HCEC 1CT (cell line): ENCODE data around the gene TICAM1.
"Not testable (repeated sequence)": the region's sequence is repeated elsewhere in the genome, so short reads cannot be mapped to it uniquely, and the experiment has no call there.

Source experiments
- DNase-seq: peaks from one replicate; pipeline ENCODE4 v3.0.0-alpha.2; 2017

The TICAM1 gene

DNA sequence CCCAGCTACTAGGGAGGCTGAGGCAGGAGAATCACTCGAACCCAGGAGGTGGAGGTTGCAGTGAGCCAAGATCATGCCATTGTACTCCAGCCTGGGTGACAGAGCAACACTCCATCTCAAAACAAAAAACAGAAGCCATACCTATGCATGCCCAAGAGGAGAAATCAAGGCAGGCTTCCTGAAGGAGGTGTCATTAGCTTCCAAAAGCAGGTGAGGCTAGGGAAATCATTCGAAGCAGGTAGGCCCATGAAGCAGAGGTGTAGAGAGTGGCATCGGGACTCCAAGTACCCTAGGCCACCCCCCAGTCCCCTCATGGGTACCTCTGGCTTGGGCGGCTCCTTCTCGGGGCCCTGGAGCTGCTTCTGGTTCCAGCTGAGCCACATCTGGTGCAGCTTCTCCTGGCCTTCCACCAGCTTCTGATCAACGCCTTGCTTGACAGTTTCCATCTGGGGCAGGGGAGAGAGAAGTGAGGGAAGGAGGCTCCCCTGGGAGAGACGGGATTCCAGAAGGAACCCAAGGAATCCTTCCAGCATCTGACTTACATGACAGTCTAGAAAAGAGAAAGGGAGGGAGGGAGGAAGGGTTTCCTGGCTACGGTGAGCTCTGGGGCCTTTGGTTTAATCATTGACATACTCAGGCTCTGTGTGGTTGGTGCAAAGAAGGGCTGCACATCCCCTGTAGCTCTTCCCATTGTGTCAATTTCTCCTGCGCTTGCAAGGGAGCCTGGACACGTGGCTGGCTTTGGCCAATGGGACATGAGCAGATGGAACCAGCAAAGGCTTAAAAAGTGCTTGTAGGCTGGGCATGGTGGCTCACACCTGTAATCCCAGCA lies 13.1 kb upstream of the TICAM1 start:
- DNase-seq = no peak

- no peak for DNase-seq
These were observed 12.1 kb upstream of the TICAM1 start for GRCh38 chr19:4843647-4843965.

- no peak for DNase-seq
These were observed 7.7 kb upstream of the TICAM1 start for GRCh38 chr19:4839192-4839591.

- no peak for DNase-seq
These were observed 1.3 kb upstream of the TICAM1 start for GRCh38 chr19:4832776-4833175.

DNA sequence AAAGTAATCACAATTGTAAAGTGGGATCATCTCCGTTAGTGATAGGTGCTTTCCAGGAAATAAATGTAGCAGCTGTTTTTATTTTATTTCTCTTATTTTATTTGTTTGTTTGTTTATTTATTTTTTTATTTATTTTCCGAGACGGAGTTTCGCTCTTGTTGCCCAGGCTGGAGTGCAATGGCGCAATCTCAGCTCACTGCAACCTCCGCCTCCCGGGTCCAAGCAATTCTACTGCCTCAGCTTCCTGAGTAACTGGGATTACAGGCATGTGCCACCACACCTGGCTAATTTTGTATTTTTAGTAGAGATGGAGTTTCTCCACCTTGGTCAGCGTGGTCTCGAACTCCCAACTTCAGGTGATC lies 448 bp upstream of the TICAM1 start:
- DNase-seq = not testable (repeated sequence)

GRCh38 chr19:4830768-4831265 lies 695 bp downstream of the TICAM1 start:
- no peak for DNase-seq

DNA sequence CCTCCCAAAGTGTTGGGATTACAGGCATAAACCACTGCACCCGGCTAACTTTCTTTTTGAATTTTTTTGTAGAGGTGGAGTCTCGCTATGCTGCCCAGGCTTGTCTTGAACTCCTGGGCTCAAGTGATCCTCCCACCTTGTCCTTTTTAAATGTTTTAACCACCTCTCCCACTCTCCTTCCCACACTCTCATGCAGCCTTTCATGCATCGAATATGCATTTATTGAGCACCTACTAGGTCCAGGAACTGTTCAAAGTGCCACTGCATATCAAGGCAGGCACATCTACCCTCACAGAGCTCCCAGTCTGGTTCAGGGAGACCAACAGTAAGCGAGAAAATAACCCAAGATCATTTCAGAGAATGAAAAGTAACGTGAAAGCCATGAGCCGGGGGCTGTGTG lies 1.2 kb downstream of the TICAM1 start:
- no peak for DNase-seq

- DNase-seq = no peak
These were observed 2.4 kb downstream of the TICAM1 start for GRCh38 chr19:4829001-4829712.

- no peak for DNase-seq
These were observed 7.9 kb downstream of the TICAM1 start for GRCh38 chr19:4823577-4823976.

DNA sequence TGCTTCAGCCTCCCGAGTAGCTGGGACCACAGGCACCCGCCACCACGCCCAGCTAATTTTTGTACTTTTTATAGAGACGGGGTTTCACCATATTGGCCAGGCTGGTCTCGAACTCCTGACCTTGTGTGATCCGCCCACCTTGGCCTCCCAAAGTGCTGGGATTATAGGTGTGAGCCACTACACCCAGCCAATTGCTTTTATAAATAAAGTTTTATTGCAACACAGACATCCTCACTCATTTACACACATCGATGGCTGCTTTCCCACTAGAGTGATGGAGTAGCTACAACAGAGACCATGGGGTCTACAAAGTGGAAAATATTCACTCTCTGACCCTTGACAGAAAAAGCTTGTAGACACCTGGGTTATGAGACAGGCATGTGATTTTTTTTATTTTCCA lies 9.2 kb downstream of the TICAM1 start:
- DNase-seq = not testable (repeated sequence)

DNA sequence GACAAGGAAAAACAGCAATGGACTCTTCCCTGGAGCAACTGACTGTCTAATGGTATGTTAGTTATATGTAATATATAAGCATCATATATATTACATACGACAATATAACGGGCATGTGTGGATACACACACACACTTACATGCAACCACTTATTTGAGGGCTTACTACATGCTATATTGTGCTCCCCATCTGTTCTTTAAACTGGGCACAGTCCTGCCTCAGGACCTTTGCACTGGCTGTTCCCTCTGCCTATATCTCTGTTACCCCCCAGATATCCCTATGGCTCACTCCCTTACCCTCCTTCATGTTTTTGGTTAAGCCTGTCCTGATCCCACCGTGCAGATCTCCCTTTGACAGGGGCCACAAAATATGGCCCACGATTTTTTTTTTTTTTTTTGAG lies 10.2 kb downstream of the TICAM1 start:
- no peak for DNase-seq

GRCh38 chr19:4817467-4818277 lies 13.8 kb downstream of the TICAM1 start:
- DNase-seq = no peak

GRCh38 chr19:4816950-4817278 lies 14.6 kb downstream of the TICAM1 start:
- no peak for DNase-seq

GRCh38 chr19:4816202-4816949 lies 15.1 kb downstream of the TICAM1 start:
- no peak for DNase-seq

DNA sequence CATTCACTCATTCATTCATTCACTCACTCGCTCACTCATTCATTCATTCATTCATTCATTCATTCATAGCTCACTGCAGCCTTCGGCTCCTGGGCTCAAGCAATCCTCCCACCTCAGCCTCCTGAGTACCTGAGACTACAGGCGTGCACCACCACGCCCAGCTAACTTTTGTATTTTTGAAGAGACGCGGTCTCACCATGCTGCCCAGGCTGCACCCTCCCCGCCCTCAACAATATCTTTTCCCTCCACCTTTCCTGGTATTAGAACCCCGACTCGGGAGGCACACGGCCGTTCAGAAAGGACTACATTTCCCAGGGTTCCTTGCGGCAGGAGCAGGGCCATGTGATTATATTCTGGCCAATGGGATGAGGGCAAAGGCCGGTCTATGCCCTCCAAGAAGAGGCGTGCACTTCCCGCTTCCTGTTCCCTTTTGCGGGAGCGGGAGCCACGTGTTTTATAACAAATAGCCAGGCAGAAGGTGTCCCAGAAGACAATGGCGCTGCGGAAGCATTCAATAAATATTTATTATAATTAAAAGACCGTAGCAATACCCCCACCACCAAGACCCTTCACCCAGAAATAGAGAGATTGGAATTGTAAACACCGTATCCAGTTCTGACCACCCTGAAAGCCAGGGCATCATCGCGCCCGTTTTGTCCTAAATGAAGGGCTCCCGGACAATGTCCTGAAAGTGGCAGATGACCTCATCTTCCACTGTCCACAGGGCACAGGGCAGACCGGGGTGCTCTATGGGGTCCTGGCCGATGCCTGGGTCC lies 15.9 kb downstream of the TICAM1 start:
- DNase-seq = peak; percentile 94

- DNase-seq = peak; percentile 74
These were observed 16.7 kb downstream of the TICAM1 start for GRCh38 chr19:4814625-4815425.

- DNase-seq = peak; percentile 56
These were observed 20.0 kb downstream of the TICAM1 start for GRCh38 chr19:4811328-4812131.

DNA sequence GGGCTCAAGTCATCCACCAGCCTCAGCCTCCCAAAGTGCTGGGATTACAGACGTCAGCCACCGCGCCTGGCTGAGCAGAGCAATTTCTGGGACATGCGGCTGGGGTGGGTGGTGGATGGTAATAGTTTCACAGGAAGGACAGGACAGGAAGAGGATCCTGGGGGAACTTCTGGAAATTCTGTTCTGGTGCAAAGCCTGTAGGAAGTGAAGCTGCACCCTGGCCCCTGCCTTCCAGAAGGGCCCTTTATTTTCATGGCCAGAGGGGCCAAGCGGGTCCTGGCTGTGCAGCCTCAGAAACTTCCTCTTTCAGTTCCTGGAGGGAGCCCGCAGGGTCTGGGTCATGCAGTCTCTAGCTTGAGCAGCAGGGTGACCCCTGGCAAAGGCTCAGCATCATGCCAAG lies 24.3 kb downstream of the TICAM1 start:
- no peak for DNase-seq

GRCh38 chr19:4806384-4806783 lies 25.1 kb downstream of the TICAM1 start:
- no peak for DNase-seq

GRCh38 chr19:4805140-4805539 lies 26.4 kb downstream of the TICAM1 start:
- DNase-seq = not testable (repeated sequence)
